H1 (cell line): ENCODE measurements around the gene IQCF6. TPM values are rescaled to one million over a fixed set of nuclear protein-coding genes. Genes with fewer than 3 reads are reported as not detected.

ENCODE experiments used
- CTCF ChIA-PET: fragments of 300-600 bp; sonication (Branson Sonifier 250); formaldehyde crosslinking; loops from one replicate; lab custom pipeline; 2021; ENCODE audit not compliant: partially characterized antibody; lab: Charles Lee
- POLR2A ChIA-PET: fragments of 300-600 bp; sonication (Branson Sonifier 250); formaldehyde crosslinking; loops from one replicate; lab custom pipeline; 2021; ENCODE audit warnings: inconsistent platforms; ENCODE audit not compliant: partially characterized antibody; lab: Charles Lee
- DNase-seq, 2 experiments: peaks; one replicate each; pipeline versions ENCODE4 v3.0.0 to v3.0.0-alpha.2; 2010 to 2022; ENCODE audit warnings: low spot score in 2 of 2, low read depth in 1 of 2, mixed read lengths in 1 of 2
- FAIRE-seq: peaks from 2 replicates; lab custom pipeline; 2011; peaks lifted over from hg19 to GRCh38; lab: Jason Lieb, UNC
- H2AFZ ChIP-seq: 2 replicates; pipeline ENCODE4 v1.8.1; 2012; ENCODE audit warnings: low read length, inconsistent platforms
- H2AK5ac ChIP-seq: 2 replicates; pipeline ENCODE4 v1.6.1; 2013; ENCODE audit warnings: low read depth, low read length
- H2BK120ac ChIP-seq: replicated peaks from 2 replicates; pipeline ENCODE3; 2013; ENCODE audit warnings: low read depth, low read length, inconsistent platforms
- H2BK12ac ChIP-seq: 2 replicates; pipeline ENCODE4 v1.6.1; 2013; ENCODE audit warnings: low read depth, low read length
- H2BK15ac ChIP-seq: 2 replicates; pipeline ENCODE4 v1.6.1; 2013; ENCODE audit warnings: low read length
- H2BK20ac ChIP-seq: 2 replicates; pipeline ENCODE4 v1.6.1; 2013; ENCODE audit warnings: low read length
- H2BK5ac ChIP-seq: 2 replicates; pipeline ENCODE4 v1.6.1; 2013; ENCODE audit warnings: low read depth, low read length
- H3K14ac ChIP-seq: 2 replicates; pipeline ENCODE4 v1.6.1; 2013; ENCODE audit warnings: inconsistent platforms; ENCODE audit not compliant: insufficient read length
- H3K18ac ChIP-seq: 2 replicates; pipeline ENCODE4 v1.6.1; 2013; ENCODE audit warnings: low read length; ENCODE audit errors: extremely low read depth
- H3K23ac ChIP-seq: 2 replicates; pipeline ENCODE4 v1.6.1; 2013; ENCODE audit warnings: inconsistent platforms; ENCODE audit not compliant: insufficient read length
- H3K23me2 ChIP-seq: 2 replicates; pipeline ENCODE4 v1.6.1; 2013; ENCODE audit warnings: low read depth, low read length
- H3K27ac ChIP-seq: 2 replicates; pipeline ENCODE4 v1.6.1; 2011; ENCODE audit warnings: low read depth, low read length, inconsistent platforms
- H3K27me3 ChIP-seq, 4 experiments: replicated peaks in 1 of 4; 1 replicate in 1 of 4; 2 replicates in 3 of 4; pipeline versions ENCODE4 v1.6.1 to v1.8.1; 2011 to 2013; ENCODE audit warnings: low read length in 3 of 4, mild to moderate bottlenecking in 3 of 4, inconsistent platforms in 2 of 4, mixed read lengths in 2 of 4, moderate library complexity in 1 of 4; ENCODE audit not compliant: control insufficient read depth in 3 of 4, insufficient read depth in 3 of 4; ENCODE audit errors: extremely low read depth in 1 of 4
- H3K36me3 ChIP-seq, 4 experiments: 2 replicates each; pipeline versions ENCODE4 v1.6.1 to v1.8.1; 2011 to 2013; ENCODE audit warnings: mild to moderate bottlenecking in 4 of 4, low read length in 3 of 4, moderate library complexity in 2 of 4, control low read depth in 1 of 4, inconsistent platforms in 1 of 4; ENCODE audit not compliant: insufficient read depth in 4 of 4, control insufficient read depth in 2 of 4
- H3K4ac ChIP-seq: replicated peaks from 2 replicates; pipeline ENCODE3; 2013; ENCODE audit warnings: low read length, low read depth, mixed read lengths, inconsistent platforms; ENCODE audit not compliant: insufficient read length
- H3K4me1 ChIP-seq, 4 experiments: replicated peaks in 1 of 4; 1 replicate in 1 of 4; 2 replicates in 3 of 4; pipeline versions ENCODE4 v1.6.1 to v1.8.1; 2011 to 2013; ENCODE audit warnings: low read length in 3 of 4, inconsistent platforms in 2 of 4, mixed read lengths in 1 of 4; ENCODE audit not compliant: insufficient read depth in 4 of 4, control insufficient read depth in 3 of 4
- H3K4me2 ChIP-seq, 2 experiments: 2 replicates each; pipeline versions ENCODE4 v1.6.1 to v1.8.1; 2011 to 2013; ENCODE audit warnings: low read depth in 2 of 2, low read length in 2 of 2, control low read depth in 1 of 2, inconsistent platforms in 1 of 2, mild to moderate bottlenecking in 1 of 2; ENCODE audit not compliant: insufficient read depth in 1 of 2
- H3K4me3 ChIP-seq, 4 experiments: fragments of 200-600, 300-600 bp in 1 of 4; sonication (generic), shearing (Covaris generic), sonication (Bioruptor Twin) in 1 of 4; 2 replicates each; pipeline versions ENCODE4 v1.5.1 to v1.8.1; 2011 to 2016; ENCODE audit warnings: low read length in 4 of 4, low read depth in 3 of 4, control low read depth in 2 of 4, inconsistent platforms in 2 of 4, mild to moderate bottlenecking in 2 of 4, mixed read lengths in 1 of 4, moderate library complexity in 1 of 4; ENCODE audit not compliant: insufficient read depth in 2 of 4; ENCODE audit errors: extremely low read depth in 1 of 4
- H3K56ac ChIP-seq: replicated peaks from 2 replicates; pipeline ENCODE3; 2013; ENCODE audit warnings: low read depth, mild to moderate bottlenecking, mixed read lengths, low read length, inconsistent platforms; ENCODE audit not compliant: insufficient read length
- H3K79me1 ChIP-seq: 2 replicates; pipeline ENCODE4 v1.6.1; 2013; ENCODE audit warnings: low read depth, low read length, control low read depth
- H3K79me2 ChIP-seq, 2 experiments: 2 replicates each; pipeline versions ENCODE4 v1.6.1 to v1.8.1; 2012 to 2013; ENCODE audit warnings: low read length in 2 of 2, mild to moderate bottlenecking in 2 of 2, inconsistent platforms in 1 of 2; ENCODE audit not compliant: insufficient read depth in 2 of 2, control insufficient read depth in 1 of 2
- H3K9ac ChIP-seq, 4 experiments: replicated peaks in 1 of 4; 1 replicate in 1 of 4; 2 replicates in 3 of 4; pipeline versions ENCODE4 v1.6.1 to v1.8.1; 2011 to 2013; ENCODE audit warnings: low read depth in 3 of 4, low read length in 3 of 4, control low read depth in 2 of 4, mild to moderate bottlenecking in 2 of 4, moderate library complexity in 2 of 4, inconsistent platforms in 1 of 4; ENCODE audit errors: extremely low read depth in 1 of 4
- H3K9me3 ChIP-seq, 2 experiments: 2 replicates each; pipeline versions ENCODE4 v1.6.1 to v1.8.1; 2012 to 2013; ENCODE audit warnings: mild to moderate bottlenecking in 2 of 2, moderate library complexity in 2 of 2, control low read depth in 1 of 2, inconsistent platforms in 1 of 2, low read depth in 1 of 2, low read length in 1 of 2, mixed read lengths in 1 of 2; ENCODE audit not compliant: insufficient read depth in 2 of 2
- H4K20me1 ChIP-seq, 2 experiments: replicated peaks in 1 of 2; 2 replicates each; pipeline versions ENCODE3 to v1.8.1; 2011 to 2013; ENCODE audit warnings: inconsistent platforms in 2 of 2, low read length in 2 of 2, mild to moderate bottlenecking in 1 of 2; ENCODE audit not compliant: insufficient read depth in 2 of 2, control insufficient read depth in 1 of 2
- H4K5ac ChIP-seq: 2 replicates; pipeline ENCODE4 v1.6.1; 2013; ENCODE audit warnings: low read length, low read depth, mixed read lengths, inconsistent platforms; ENCODE audit not compliant: insufficient read length
- H4K8ac ChIP-seq: 2 replicates; pipeline ENCODE4 v1.8.0; 2013; ENCODE audit warnings: mild to moderate bottlenecking, moderate library complexity, low read length, inconsistent platforms; ENCODE audit not compliant: insufficient read depth; ENCODE audit errors: extremely low read depth
- H4K91ac ChIP-seq: replicated peaks from 2 replicates; pipeline ENCODE3; 2013; ENCODE audit warnings: low read length, mixed read lengths, inconsistent platforms; ENCODE audit not compliant: insufficient read length
- BRCA1 ChIP-seq: IDR thresholded peaks from 2 replicates; pipeline ENCODE4 v1.6.1; 2012; ENCODE audit warnings: low read depth, low read length, improper control_type of control experiment
- NANOG ChIP-seq: IDR thresholded peaks from 2 replicates; pipeline ENCODE4 v1.6.1; 2011; ENCODE audit warnings: low read length, low read depth, mild to moderate bottlenecking, inconsistent platforms; ENCODE audit not compliant: insufficient read depth, poor library complexity, severe bottlenecking
- RAD21 ChIP-seq, 2 experiments: IDR thresholded peaks in 1 of 2; conservative IDR thresholded peaks in 1 of 2; 2 replicates each; pipeline ENCODE4 v1.6.1; 2011; ENCODE audit warnings: low read depth in 2 of 2, low read length in 2 of 2, improper control_type of control experiment in 1 of 2, inconsistent platforms in 1 of 2, mild to moderate bottlenecking in 1 of 2, moderate library complexity in 1 of 2
- WGBS, 2 experiments: shearing (Covaris generic) in 1 of 2; methylation state at CpG; one replicate each; pipeline versions ENCODE4 v1.1.6 to v1.1.7; 2013 to 2015; ENCODE audit warnings: low lambda C conversion rate in 2 of 2, mixed read lengths in 2 of 2, inconsistent platforms in 1 of 2, low coverage in 1 of 2, missing lambda C conversion rate in 1 of 2; ENCODE audit not compliant: insufficient replicate concordance in 2 of 2, insufficient coverage in 1 of 2, insufficient read length in 1 of 2; ENCODE audit errors: extremely low coverage in 1 of 2, missing lambda C conversion rate in 1 of 2; 5-methylcytosine and 5-hydroxymethylcytosine counted together
- polyA plus RNA-seq, 7 experiments: library from polyadenylated mRNA; depleted of rRNA in 3 of 7; stranded (reverse) in 5 of 7; unstranded in 2 of 7; fragments of >200 nt in 5 of 7; fragments of 200-250 nt in 2 of 7; gene quantifications; 1 replicate in 5 of 7; 2 replicates in 1 of 7; 4 replicates in 1 of 7; pipeline versions ENCODE4 v1.2.1 to v1.2.3, GENCODE V29; 2011 to 2013; ENCODE audit warnings: missing spikeins in 2 of 7, mixed read lengths in 2 of 7
- total RNA-seq: library from RNA; stranded (reverse); fragmentation: NEBNext Ultra II Directional; extraction: Animal tissue kit (Norgen Biotek cat#: 25700); gene quantifications from 2 replicates; pipeline ENCODE4 v1.2.1, GENCODE V29; 2021

Gene IQCF6
- total and polyA plus RNA-seq, 2 of the 8 experiments (the other 6 are each of a cell fraction or from before 2014, with no cell fraction given): not detected

DNA sequence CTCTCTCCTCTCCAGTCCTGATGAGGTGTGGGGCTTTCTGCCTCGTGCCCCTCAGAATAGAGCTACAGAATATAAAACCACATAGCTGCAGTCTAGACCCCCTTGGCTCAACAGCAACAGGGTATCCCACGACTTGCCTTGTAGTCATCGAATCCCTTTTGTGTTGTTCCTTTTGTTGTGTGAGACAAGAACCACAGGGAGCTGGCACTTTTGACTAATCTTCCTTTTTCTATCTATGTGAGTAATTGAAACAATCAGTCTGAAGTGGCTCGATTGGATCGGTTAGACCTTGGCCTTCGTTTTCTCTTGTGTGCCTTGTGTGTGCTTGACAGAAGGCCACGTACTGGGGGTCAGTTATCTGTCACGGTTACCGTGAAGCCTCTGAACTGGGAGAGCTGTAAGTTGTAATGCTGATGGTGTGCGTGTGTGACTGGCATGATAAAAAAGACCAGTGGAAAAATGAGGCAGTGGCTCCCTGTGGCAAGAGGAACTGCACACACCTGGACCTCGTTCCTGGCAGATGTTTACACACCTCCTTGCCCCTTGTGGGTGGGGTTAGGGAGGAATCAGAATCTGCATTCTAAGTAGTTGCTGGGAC is 23.2 kb upstream of the IQCF6 start:
- WGBS, 2 experiments: 65% methylated on average over 11 of the region's 11 CpGs; no CpG with 5 or more reads in 1 of the 2 experiments
- Histone ChIP-seq H2BK12ac (no peak overlapping the region), H3K18ac (no peak overlapping the region), H3K36me3 (no peaks in the 10 kb centered on the region), H2BK20ac (no peak overlapping the region), H3K4me3 (no peak overlapping the region), H4K91ac (no peak overlapping the region), H3K9me3 (no peaks in the 10 kb centered on the region), H3K79me1 (no peaks in the 10 kb centered on the region), H4K8ac (no peak overlapping the region), H3K23ac (no peak overlapping the region), H2AFZ (no peak overlapping the region), H3K4ac (no peak overlapping the region), H2BK5ac (no peak overlapping the region), H2BK120ac (no peak overlapping the region)
- CTCF ChIA-PET: interaction anchor here (0.6 to 11.0 kb wide), 15 partner anchors 10 to 311 kb away, joined by 3 to 108 read pairs (median 5); no protein-coding TSS in a partner anchor
- POLR2A ChIA-PET: interaction anchor here (0.6 to 1.8 kb wide), 5 partner anchors 21 to 302 kb away, joined by 3 to 5 read pairs (median 3); partner anchors contain the start of gene DCAF1
- DNase-seq (peak in 1 of 2 experiments; percentile 45), FAIRE-seq (peak; percentile 45)
- TF ChIP-seq BRCA1 (no peak), RAD21 (IDR thresholded peaks at IDR 0.05 in 1 of 2, conservative IDR thresholded peaks at IDR 0.05 in 1 of 2; ENCODE audit: low read depth in 2 of 2, low read length in 2 of 2) (no peak), NANOG (peak; percentile 13)
- TF ChIP-seq, all 59 proteins: peak for 1
- no peak overlapping the region for H2BK15ac ChIP-seq
- no peak overlapping the region for H3K56ac ChIP-seq
- H3K27me3 ChIP-seq: no peaks in the 10 kb centered on the region
- H4K20me1 ChIP-seq: no peaks in the 10 kb centered on the region
- no peaks in the 10 kb centered on the region for H3K23me2 ChIP-seq
- H3K4me2 ChIP-seq: peak overlapping the region; percentile 13 to 25; a peak in 3 of 4 replicates
- H3K14ac ChIP-seq: no peak overlapping the region
- peaks cover 4 to 19% (median 14%) of the 10 kb centered on the region in 4 experiments; a peak in 6 of 7 replicates for H3K4me1 ChIP-seq
- 0 out of 2 replicates have a peak overlapping the region, but pooled peaks have one; percentile 18 for H2AK5ac ChIP-seq
- no peak overlapping the region for H3K27ac ChIP-seq
- no peak overlapping the region for H4K5ac ChIP-seq
- H3K79me2 ChIP-seq: no peaks in the 10 kb centered on the region
- H3K9ac ChIP-seq: no peak overlapping the region; a peak in 1 of 7 replicates
